Stimulated activated CD4-positive, alpha-beta T cell treated with anti-CD3 and anti-CD28 coated beads, Interleukin-2, amount 100 ng/mL, for 48 hours (primary cell): ENCODE data around the gene NUDT17.

Experiments used
- DNase-seq, 2 donors: peaks; one replicate each; pipeline ENCODE4 v3.0.0-alpha.2; 2020

NUDT17 gene

GRCh38 chr1:145891587-145892485 lies 46.4 kb downstream of the NUDT17 start:
- DNase-seq, result peak; percentile 45 to 55

DNA sequence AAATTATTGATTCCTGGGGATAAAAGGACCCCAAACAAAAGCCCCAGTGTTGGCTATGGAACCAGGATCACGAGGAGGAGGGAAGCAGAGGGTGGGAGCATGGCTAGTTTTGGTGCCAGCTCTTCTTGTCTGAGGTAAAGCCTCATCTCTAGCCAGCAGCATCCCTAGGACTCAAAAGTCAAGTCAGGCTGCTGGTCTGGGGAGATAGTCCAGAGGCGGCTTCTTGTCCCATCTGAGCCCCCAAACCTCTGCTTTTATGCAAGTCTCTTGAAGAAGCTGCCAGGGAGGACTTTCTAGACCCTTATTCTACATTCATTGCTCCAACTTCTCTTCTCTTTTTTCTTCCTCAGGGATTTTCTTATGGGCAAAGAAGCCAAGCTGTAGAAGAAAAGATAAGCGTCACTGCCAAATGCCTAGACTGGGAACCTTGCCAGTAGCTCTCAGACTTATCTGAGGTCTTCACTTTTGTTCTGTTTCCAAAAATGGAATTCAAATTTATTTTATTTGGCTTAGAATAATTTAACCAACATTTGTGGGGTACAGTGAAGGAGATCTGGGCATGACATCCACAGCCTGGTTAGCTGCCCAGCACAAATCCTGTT lies 47.2 kb downstream of the NUDT17 start:
- no peak for DNase-seq

- no peak for DNase-seq
These were observed 48.1 kb downstream of the NUDT17 start for GRCh38 chr1:145893306-145894055.

DNA sequence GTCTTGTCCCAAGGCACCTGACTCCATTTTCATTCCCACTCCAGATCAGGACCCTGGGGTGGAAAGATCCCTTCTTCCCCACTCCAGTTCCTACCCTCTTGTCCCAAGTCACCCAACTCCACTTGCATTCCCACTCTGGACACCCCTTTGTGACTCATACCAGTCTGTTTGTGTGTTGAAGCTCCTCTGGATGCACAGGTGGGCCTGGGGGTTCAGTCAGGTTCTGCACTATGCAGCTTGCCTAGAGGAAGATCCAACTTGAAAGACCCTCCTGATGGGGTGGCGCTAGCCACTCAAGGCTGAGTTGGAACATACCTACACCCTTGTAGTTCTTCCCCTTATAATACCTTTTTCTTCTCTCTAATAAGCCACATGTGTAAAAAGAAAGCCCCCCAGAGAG lies 50.0 kb downstream of the NUDT17 start:
- DNase-seq, result no peak

GRCh38 chr1:145897969-145898368 lies 52.5 kb downstream of the NUDT17 start:
- no peak for DNase-seq
